ENCODE measurements around the gene ARHGAP5.

- no peak for TF ChIP-seq CTCF (IDR thresholded peaks at IDR 0.05)
- no peak for TF ChIP-seq POLR2A (IDR thresholded peaks at IDR 0.05)
Observed at GRCh38 chr14:32203928-32204357, 126.8 kb downstream of the ARHGAP5 start.
